Measurements from ENCODE around the gene TRAPPC4.
A peak's percentile ranks its signal among the peaks of the same experiment; 100 is the strongest.
"Not testable (repeated sequence)": the region's sequence is repeated elsewhere in the genome, so short reads cannot be mapped to it uniquely, and the experiment has no call there.

TRAPPC4 gene

GRCh38 chr11:119018074-119018938, at the start of gene TRAPPC4, which contains the start of gene RPS25:
TSS of gene TRAPPC4 (plus strand) at chr11:119018766. CDS start at chr11:119018796, 30 bp downstream.
TSS of gene RPS25 (minus strand) at chr11:119018343. CDS start at chr11:119018284, 59 bp downstream.
- DNase-seq = peak; percentile 98

- DNase-seq = not testable (repeated sequence)
Observed at GRCh38 chr11:118969508-118969907, 49.1 kb upstream of the TRAPPC4 start.

GRCh38 chr11:118971646-118972045, 46.9 kb upstream of the TRAPPC4 start, which contains the start of gene FOXR1:
TSS of gene FOXR1 (plus strand) at chr11:118971761. CDS start at chr11:118971932, 171 bp downstream.
- DNase-seq = no peak

- no peak for DNase-seq
Observed at GRCh38 chr11:118973985-118974384, 44.6 kb upstream of the TRAPPC4 start.

- DNase-seq = no peak
Observed at GRCh38 chr11:118975771-118976709, 42.5 kb upstream of the TRAPPC4 start.

- no peak for DNase-seq
Observed at GRCh38 chr11:118979434-118979833, 39.1 kb upstream of the TRAPPC4 start.

GRCh38 chr11:118980191-118980881, 38.2 kb upstream of the TRAPPC4 start:
- peak; percentile 51 for DNase-seq

GRCh38 chr11:118984337-118984736, 34.2 kb upstream of the TRAPPC4 start:
- DNase-seq = not testable (repeated sequence)

GRCh38 chr11:118984825-118985224, 33.7 kb upstream of the TRAPPC4 start:
- no peak for DNase-seq

- DNase-seq = no peak
Observed at GRCh38 chr11:118988280-118988679, 30.3 kb upstream of the TRAPPC4 start.

GRCh38 chr11:118991486-118992038, 27.0 kb upstream of the TRAPPC4 start:
- DNase-seq = not testable (repeated sequence)

- no peak for DNase-seq
Observed at GRCh38 chr11:118996926-118997626, 21.5 kb upstream of the TRAPPC4 start.

GRCh38 chr11:118997627-118998387, 20.8 kb upstream of the TRAPPC4 start, which contains the start of gene CENATAC:
TSS of gene CENATAC (plus strand) at chr11:118998138. CDS start at chr11:118998198, 60 bp downstream.
- DNase-seq = peak; percentile 94

- DNase-seq = no peak
Observed at GRCh38 chr11:118998388-118998717, 20.2 kb upstream of the TRAPPC4 start.

- DNase-seq = no peak
Observed at GRCh38 chr11:118998822-118999221, 19.7 kb upstream of the TRAPPC4 start.

GRCh38 chr11:119000906-119001305, 17.7 kb upstream of the TRAPPC4 start:
- DNase-seq = no peak

GRCh38 chr11:119006656-119007055, 11.9 kb upstream of the TRAPPC4 start:
- DNase-seq = no peak

- DNase-seq = no peak
Observed at GRCh38 chr11:119011476-119012053, 7.0 kb upstream of the TRAPPC4 start.

GRCh38 chr11:119012629-119013170, 5.9 kb upstream of the TRAPPC4 start:
- DNase-seq = no peak
